Hematopoietic multipotent progenitor cell (in vitro differentiated cells): ENCODE results near the gene METTL16. TPM values are rescaled to one million over a fixed set of nuclear protein-coding genes. Genes with fewer than 3 reads are reported as not detected.
A peak's percentile ranks its signal among the peaks of the same experiment; 100 is the strongest.
"Not testable (repeated sequence)": the region's sequence is repeated elsewhere in the genome, so short reads cannot be mapped to it uniquely, and the experiment has no call there.

Source experiments
- DNase-seq, 3 donors: peaks; one replicate each; pipeline ENCODE4 v3.0.0-alpha.2; 2011 to 2015; ENCODE audit warnings: low read depth in 2 of 3, low spot score in 2 of 3
- total RNA-seq: library from RNA; depleted of rRNA; stranded (reverse); fragments of >200 nt; gene quantifications from one replicate; pipeline ENCODE4 v1.2.3, GENCODE V29; 2012

Gene METTL16
- total RNA-seq, 1 donor = 14.0 TPM

- DNase-seq = not testable (repeated sequence)
Measured at GRCh38 chr17:2507015-2507414, 4.7 kb downstream of the METTL16 start.

- DNase-seq = no peak
Measured at GRCh38 chr17:2503627-2504026, 8.1 kb downstream of the METTL16 start.

- DNase-seq = peak in 1 of 3 donors; percentile 22
Measured at GRCh38 chr17:2502871-2503580, 8.7 kb downstream of the METTL16 start.

GRCh38 chr17:2500446-2500845 lies 11.2 kb downstream of the METTL16 start:
- DNase-seq = no peak

- not testable (repeated sequence) for DNase-seq
Measured at GRCh38 chr17:2489286-2489685, 22.4 kb downstream of the METTL16 start.

- DNase-seq = no peak
Measured at GRCh38 chr17:2487306-2487705, 24.4 kb downstream of the METTL16 start.

- not testable (repeated sequence) for DNase-seq
Measured at GRCh38 chr17:2486709-2487108, 25.0 kb downstream of the METTL16 start.

- DNase-seq = no peak
Measured at GRCh38 chr17:2485970-2486369, 25.7 kb downstream of the METTL16 start.

GRCh38 chr17:2485543-2485942 lies 26.1 kb downstream of the METTL16 start:
- DNase-seq = no peak

- DNase-seq = no peak
Measured at GRCh38 chr17:2484876-2485275, 26.8 kb downstream of the METTL16 start.

GRCh38 chr17:2483084-2483483 lies 28.6 kb downstream of the METTL16 start:
- no peak for DNase-seq

GRCh38 chr17:2482218-2482617 lies 29.5 kb downstream of the METTL16 start:
- DNase-seq = peak in 1 of 3 donors; percentile 9

GRCh38 chr17:2481760-2482159 lies 29.9 kb downstream of the METTL16 start:
- DNase-seq = no peak

GRCh38 chr17:2478458-2478857 lies 33.2 kb downstream of the METTL16 start:
- no peak for DNase-seq

GRCh38 chr17:2475056-2475455 lies 36.6 kb downstream of the METTL16 start:
- DNase-seq = no peak

- DNase-seq = no peak
Measured at GRCh38 chr17:2474371-2474770, 37.3 kb downstream of the METTL16 start.

GRCh38 chr17:2468270-2468669 lies 43.4 kb downstream of the METTL16 start:
- no peak for DNase-seq

GRCh38 chr17:2466931-2467330 lies 44.8 kb downstream of the METTL16 start:
- DNase-seq = no peak

GRCh38 chr17:2462481-2462880 lies 49.2 kb downstream of the METTL16 start:
- DNase-seq = no peak

- DNase-seq = no peak
Measured at GRCh38 chr17:2459917-2460271, 51.8 kb downstream of the METTL16 start.

- DNase-seq = no peak
Measured at GRCh38 chr17:2457913-2458312, 53.8 kb downstream of the METTL16 start.

- DNase-seq = no peak
Measured at GRCh38 chr17:2456475-2456874, 55.2 kb downstream of the METTL16 start.

- no peak for DNase-seq
Measured at GRCh38 chr17:2455956-2456355, 55.7 kb downstream of the METTL16 start.
